GM18951 (cell line): ENCODE results near the gene BAIAP3.
A peak's percentile ranks its signal among the peaks of the same experiment; 100 is the strongest.

ENCODE experiments used
- POLR2A ChIP-seq: IDR thresholded peaks from 4 replicates; pipeline ENCODE4 v1.6.1; 2011; ENCODE audit warnings: mild to moderate bottlenecking; ENCODE audit not compliant: insufficient read length, insufficient read depth; ENCODE audit errors: extremely low read depth
- in situ Hi-C: fragments of 300-500 bp; cut with MboI; formaldehyde crosslinking; loops from one replicate; pipeline ENCODE4 v1.12.0; 2022; ENCODE audit warnings: low sequenced_read_pairs, mixed read lengths, inconsistent platforms; ENCODE audit not compliant: unreplicated experiment

The BAIAP3 gene

DNA sequence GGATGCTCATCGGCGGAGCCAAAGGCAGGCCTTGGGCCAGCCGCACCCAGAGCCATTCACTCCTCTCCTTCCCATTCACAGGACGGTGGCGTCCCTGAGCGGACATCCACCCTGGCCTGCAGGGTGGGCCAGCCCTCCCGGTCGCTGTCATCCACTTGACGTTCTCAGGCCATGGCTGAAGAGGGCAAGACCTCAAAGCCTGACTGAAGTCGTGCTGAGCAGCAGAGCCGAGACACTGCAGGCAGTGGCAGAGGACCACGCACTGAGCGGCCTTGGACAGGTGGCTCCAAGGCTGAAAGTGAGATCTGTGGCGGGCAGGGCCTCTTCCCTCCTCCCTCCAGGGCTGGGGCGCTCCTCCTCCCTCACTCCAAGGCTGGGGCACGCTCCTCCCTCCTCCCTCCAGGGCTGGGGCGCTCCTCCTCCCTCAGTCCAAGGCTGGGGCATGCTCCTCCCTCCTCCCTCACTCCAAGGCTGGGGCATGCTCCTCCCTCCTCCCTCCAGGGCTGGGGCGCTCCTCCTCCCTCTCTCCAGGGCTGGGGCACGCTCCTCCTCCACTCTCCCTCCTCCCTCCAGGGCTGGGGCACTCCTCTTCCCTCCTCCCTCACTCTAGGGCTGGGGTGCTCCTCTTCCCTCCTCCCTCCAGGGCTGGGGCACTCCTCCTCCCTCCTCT is 42.4 kb downstream of the BAIAP3 start:
- TF ChIP-seq POLR2A, result no peak
- in situ Hi-C loops, result no loop called here

DNA sequence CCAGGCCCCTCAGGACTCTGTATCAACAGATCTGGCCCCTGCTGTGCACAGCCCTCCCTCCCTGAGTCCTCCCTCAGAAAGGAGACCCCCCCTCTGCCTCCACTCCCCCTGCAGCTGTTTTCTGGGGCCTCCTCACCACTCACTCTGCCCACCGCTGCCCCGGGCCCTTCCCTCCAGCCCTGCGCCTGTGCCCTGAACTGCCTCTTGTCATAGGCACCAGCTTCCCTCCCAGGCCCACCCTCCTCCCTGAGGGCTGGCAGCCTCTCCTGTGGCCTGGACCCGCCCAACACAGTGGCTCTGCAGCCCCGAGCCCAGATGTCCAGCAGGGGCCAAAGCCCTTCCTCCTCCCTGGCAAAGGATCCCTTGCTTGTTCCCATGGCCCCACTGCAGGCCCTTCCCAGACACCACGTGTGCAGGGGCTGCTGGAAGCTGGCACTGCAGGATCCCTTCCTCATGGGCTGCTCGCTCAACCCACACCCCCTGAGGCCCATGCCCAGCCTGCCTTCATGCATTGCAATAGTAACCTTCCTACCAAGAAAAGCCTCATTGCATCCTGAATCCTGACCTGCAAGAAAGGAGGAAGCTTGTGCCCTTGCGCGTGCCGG is 44.1 kb downstream of the BAIAP3 start:
- in situ Hi-C loops, result no loop called here
- no peak for TF ChIP-seq POLR2A

GRCh38 chr16:1378087-1378803 is 44.8 kb downstream of the BAIAP3 start:
- no peak for TF ChIP-seq POLR2A
- in situ Hi-C loops, result no loop called here

GRCh38 chr16:1378804-1379303 is 45.4 kb downstream of the BAIAP3 start:
- no peak for TF ChIP-seq POLR2A
- in situ Hi-C loops, result no loop called here

DNA sequence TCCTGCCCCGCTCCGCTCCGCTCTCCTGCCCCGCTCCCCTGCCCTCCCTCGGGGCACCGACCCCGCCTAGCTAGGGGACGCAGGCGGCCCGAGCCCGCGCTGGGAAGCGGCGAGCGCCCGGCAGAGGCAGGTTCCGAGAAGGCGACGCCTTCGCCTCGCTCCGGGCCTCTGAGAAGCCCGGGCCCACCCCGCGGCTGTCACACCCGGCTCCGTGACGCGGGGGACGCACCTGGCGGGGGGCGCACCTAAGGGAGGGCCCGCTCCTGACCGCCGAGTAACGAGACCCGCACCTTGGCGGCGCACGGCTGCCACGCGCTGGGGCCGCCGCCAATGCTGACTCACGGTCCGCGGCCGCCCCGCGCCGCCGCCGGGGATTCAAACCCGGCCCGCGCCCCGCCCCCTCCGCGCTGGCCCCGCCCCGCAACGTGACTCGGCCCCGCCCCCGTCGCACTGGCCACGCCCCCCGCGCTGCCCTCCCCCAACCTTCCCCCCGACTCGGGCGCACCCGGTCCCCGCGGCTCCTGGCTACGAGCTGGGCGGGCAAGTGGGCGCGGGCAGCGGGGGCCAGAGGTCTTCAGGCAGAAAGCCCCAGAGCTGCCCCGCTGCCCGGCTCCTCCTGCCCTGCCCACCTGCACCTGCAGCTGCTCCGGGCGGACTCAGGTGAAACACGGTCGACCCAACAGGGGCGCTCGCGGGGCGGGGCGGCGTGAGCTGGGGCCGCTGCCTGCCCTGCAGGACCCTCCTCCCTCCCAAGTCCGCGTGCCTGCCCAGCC is 46.0 kb downstream of the BAIAP3 start:
- in situ Hi-C loops, result no loop called here
- peak; percentile 73 for TF ChIP-seq POLR2A

GRCh38 chr16:1380195-1380594 is 46.8 kb downstream of the BAIAP3 start:
- in situ Hi-C loops, result no loop called here
- TF ChIP-seq POLR2A, result no peak

GRCh38 chr16:1381612-1382406 is 48.4 kb downstream of the BAIAP3 start:
- in situ Hi-C loops, result no loop called here
- TF ChIP-seq POLR2A, result no peak

DNA sequence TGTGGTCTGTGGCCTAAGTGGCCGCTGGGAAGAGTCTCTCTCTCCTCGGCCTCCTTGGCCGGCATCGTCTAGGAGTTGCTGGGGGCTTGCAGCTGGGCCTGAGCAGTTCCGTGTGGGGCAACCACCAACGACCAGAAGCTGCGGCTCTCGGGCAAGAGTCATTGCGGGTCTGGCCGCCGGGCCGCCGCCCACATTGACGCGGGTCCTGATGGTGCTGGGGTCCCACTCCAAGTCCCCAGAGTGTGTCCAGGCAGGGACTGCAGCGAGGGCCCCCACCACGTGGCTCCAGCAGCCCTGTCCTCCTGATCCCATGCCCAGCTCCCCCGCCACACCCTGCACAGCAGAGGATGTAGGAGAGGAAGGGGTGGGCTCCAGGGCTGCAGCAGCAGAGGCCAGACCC is 50.1 kb downstream of the BAIAP3 start:
- no peak for TF ChIP-seq POLR2A
- in situ Hi-C loops, result no loop called here

DNA sequence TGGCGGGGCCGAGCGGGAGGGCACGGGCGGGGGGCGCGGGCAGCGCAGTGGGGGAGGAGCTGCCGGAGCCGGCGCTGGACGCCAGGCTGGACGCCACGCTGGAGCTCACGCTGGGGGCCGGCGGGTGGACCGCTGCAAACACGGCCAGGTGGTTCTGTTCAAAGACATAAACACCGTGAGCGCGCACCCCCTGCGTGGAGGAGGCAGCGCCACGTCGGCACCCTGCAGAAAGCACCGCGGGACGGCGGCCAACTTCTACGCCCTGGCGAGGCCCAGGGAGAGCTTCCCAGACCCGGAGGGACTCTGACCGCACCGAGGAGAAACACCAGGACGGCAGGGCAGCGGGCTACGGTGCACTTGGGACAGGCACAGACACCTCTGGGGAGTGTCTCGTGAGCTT is 51.8 kb downstream of the BAIAP3 start:
- no peak for TF ChIP-seq POLR2A
- in situ Hi-C loops, result no loop called here

DNA sequence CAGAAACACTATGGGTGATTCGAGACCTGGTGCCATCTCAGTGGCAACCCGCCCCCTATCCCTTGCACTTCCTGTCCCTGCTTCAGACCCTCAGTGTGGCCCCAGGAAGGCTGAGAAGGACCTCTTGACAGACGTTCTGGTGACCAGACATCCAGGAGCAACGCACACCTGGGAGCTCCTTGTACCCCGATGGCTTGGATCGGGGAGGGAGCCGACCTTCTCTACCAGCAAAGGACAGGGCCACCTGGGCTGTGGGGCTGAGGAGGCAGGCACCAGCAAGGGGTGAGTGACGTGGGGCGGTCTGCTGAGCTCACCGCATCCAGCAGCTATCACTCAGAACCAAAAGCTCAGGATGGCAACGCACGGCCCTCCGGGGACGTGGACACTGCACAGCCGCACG is 53.9 kb downstream of the BAIAP3 start:
- TF ChIP-seq POLR2A, result no peak
- in situ Hi-C loops, result no loop called here

GRCh38 chr16:1389762-1390161 is 56.3 kb downstream of the BAIAP3 start:
- no peak for TF ChIP-seq POLR2A
- in situ Hi-C loops, result no loop called here

GRCh38 chr16:1390239-1390779 is 56.9 kb downstream of the BAIAP3 start:
- no peak for TF ChIP-seq POLR2A
- in situ Hi-C loops, result no loop called here
